ENCODE results near the gene APOL2. TPM values are rescaled to one million over a fixed set of nuclear protein-coding genes. Genes with fewer than 3 reads are reported as not detected.
"Not testable (repeated sequence)": the region's sequence is repeated elsewhere in the genome, so short reads cannot be mapped to it uniquely, and the experiment has no call there.

Gene APOL2
- total RNA-seq, 1 experiment from 2014 or later, result 44.0 TPM

- not testable (repeated sequence) for DNase-seq (ENCODE audit: low spot score)
These were observed 23.0 kb upstream of the APOL2 start for GRCh38 chr22:36262307-36262706.

- DNase-seq (ENCODE audit: low spot score), result not testable (repeated sequence)
These were observed 22.3 kb upstream of the APOL2 start for GRCh38 chr22:36261675-36262074.

GRCh38 chr22:36259615-36260300 is 20.4 kb upstream of the APOL2 start:
- DNase-seq (ENCODE audit: low spot score), result no peak

- no peak for DNase-seq (ENCODE audit: low spot score)
These were observed 19.6 kb upstream of the APOL2 start for GRCh38 chr22:36258701-36259614.

GRCh38 chr22:36257948-36258670 is 18.8 kb upstream of the APOL2 start:
- DNase-seq (ENCODE audit: low spot score), result no peak

- DNase-seq (ENCODE audit: low spot score), result no peak
These were observed 18.0 kb upstream of the APOL2 start for GRCh38 chr22:36257308-36257707.

GRCh38 chr22:36256478-36256877 is 17.2 kb upstream of the APOL2 start:
- no peak for DNase-seq (ENCODE audit: low spot score)

GRCh38 chr22:36255572-36255971 is 16.2 kb upstream of the APOL2 start:
- DNase-seq (ENCODE audit: low spot score), result not testable (repeated sequence)

GRCh38 chr22:36253523-36254490 is 14.5 kb upstream of the APOL2 start:
- DNase-seq (ENCODE audit: low spot score), result no peak

- DNase-seq (ENCODE audit: low spot score), result peak; percentile 77
These were observed 13.6 kb upstream of the APOL2 start, which contains the start of gene APOL1 for GRCh38 chr22:36252754-36253522. Gene APOL1 (plus strand): TSS chr22:36253133. CDS start chr22:36254956, 1,823 bp downstream.

- not testable (repeated sequence) for DNase-seq (ENCODE audit: low spot score)
These were observed 12.8 kb upstream of the APOL2 start for GRCh38 chr22:36251979-36252608.

GRCh38 chr22:36250292-36250960 is 11.1 kb upstream of the APOL2 start:
- not testable (repeated sequence) for DNase-seq (ENCODE audit: low spot score)

- no peak for DNase-seq (ENCODE audit: low spot score)
These were observed 9.8 kb upstream of the APOL2 start for GRCh38 chr22:36249160-36249559.

- DNase-seq (ENCODE audit: low spot score), result no peak
These were observed 8.6 kb upstream of the APOL2 start for GRCh38 chr22:36247955-36248354.

- DNase-seq (ENCODE audit: low spot score), result no peak
These were observed 7.4 kb upstream of the APOL2 start for GRCh38 chr22:36246718-36247117.

- DNase-seq (ENCODE audit: low spot score), result no peak
These were observed 6.6 kb upstream of the APOL2 start for GRCh38 chr22:36245805-36246356.

- no peak for DNase-seq (ENCODE audit: low spot score)
These were observed 5.4 kb upstream of the APOL2 start for GRCh38 chr22:36244522-36245391.

GRCh38 chr22:36243986-36244385 is 4.7 kb upstream of the APOL2 start:
- no peak for DNase-seq (ENCODE audit: low spot score)

All from H4 (cell line).